ENCODE data around the gene FAM13A. TPM values are rescaled to one million over a fixed set of nuclear protein-coding genes. Genes with fewer than 3 reads are reported as not detected.
"Not testable (repeated sequence)": the region's sequence is repeated elsewhere in the genome, so short reads cannot be mapped to it uniquely, and the experiment has no call there.

Gene FAM13A
- total and polyA plus RNA-seq, 2 experiments from 2014 or later, result 23.3 to 43.8 TPM

GRCh38 chr4:88897752-88898151, 159.2 kb downstream of the FAM13A start:
- Histone ChIP-seq H3K9me3 (ENCODE audit: low read depth) (no peaks in the 10 kb centered on the region), H3K4me3 (no peak overlapping the region), H3K36me3 (no peaks in the 10 kb centered on the region), H3K27ac (no peak overlapping the region), H3K27me3 (no peaks in the 10 kb centered on the region), H3K4me1 (ENCODE audit: low read depth) (no peaks in the 10 kb centered on the region)
- TF ChIP-seq CTCF (IDR thresholded peaks at IDR 0.05; ENCODE audit: low read depth, low read length), result no peak
- DNase-seq (ENCODE audit: low read depth in 1 of 2, low spot score in 1 of 2), result no peak

GRCh38 chr4:88897180-88897579, 159.8 kb downstream of the FAM13A start:
- Histone ChIP-seq H3K4me3 (no peak overlapping the region), H3K9me3 (ENCODE audit: low read depth) (no peaks in the 10 kb centered on the region), H3K27ac (no peak overlapping the region), H3K27me3 (no peaks in the 10 kb centered on the region), H3K4me1 (ENCODE audit: low read depth) (no peaks in the 10 kb centered on the region), H3K36me3 (no peaks in the 10 kb centered on the region)
- TF ChIP-seq CTCF (IDR thresholded peaks at IDR 0.05; ENCODE audit: low read depth, low read length), result no peak
- no peak for DNase-seq (ENCODE audit: low read depth in 1 of 2, low spot score in 1 of 2)

GRCh38 chr4:88893961-88894360, 163.0 kb downstream of the FAM13A start:
- no peaks in the 10 kb centered on the region for H3K36me3 ChIP-seq
- no peaks in the 10 kb centered on the region for H3K27me3 ChIP-seq
- no peaks in the 10 kb centered on the region for H3K9me3 ChIP-seq (ENCODE audit: low read depth)
- no peaks in the 10 kb centered on the region for H3K4me1 ChIP-seq (ENCODE audit: low read depth)
- no peak overlapping the region for H3K27ac ChIP-seq
- no peak for TF ChIP-seq CTCF (IDR thresholded peaks at IDR 0.05; ENCODE audit: low read depth, low read length)
- DNase-seq (ENCODE audit: low read depth in 1 of 2, low spot score in 1 of 2), result no peak
- H3K4me3 ChIP-seq, result no peak overlapping the region

GRCh38 chr4:88892646-88893045, 164.3 kb downstream of the FAM13A start:
- Histone ChIP-seq H3K9me3 (ENCODE audit: low read depth) (no peaks in the 10 kb centered on the region), H3K4me3 (no peak overlapping the region), H3K36me3 (no peaks in the 10 kb centered on the region), H3K27me3 (no peaks in the 10 kb centered on the region), H3K4me1 (ENCODE audit: low read depth) (no peaks in the 10 kb centered on the region), H3K27ac (no peak overlapping the region)
- TF ChIP-seq CTCF (IDR thresholded peaks at IDR 0.05; ENCODE audit: low read depth, low read length), result no peak
- no peak for DNase-seq (ENCODE audit: low read depth in 1 of 2, low spot score in 1 of 2)

- H3K27ac ChIP-seq, result no peak overlapping the region
- no peaks in the 10 kb centered on the region for H3K9me3 ChIP-seq (ENCODE audit: low read depth)
- H3K27me3 ChIP-seq, result no peaks in the 10 kb centered on the region
- no peaks in the 10 kb centered on the region for H3K4me1 ChIP-seq (ENCODE audit: low read depth)
- no peak for TF ChIP-seq CTCF (IDR thresholded peaks at IDR 0.05; ENCODE audit: low read depth, low read length)
- no peak overlapping the region for H3K4me3 ChIP-seq
- H3K36me3 ChIP-seq, result no peaks in the 10 kb centered on the region
- no peak for DNase-seq (ENCODE audit: low read depth in 1 of 2, low spot score in 1 of 2)
Measured at GRCh38 chr4:88891636-88892035, 165.3 kb downstream of the FAM13A start.

- not testable (repeated sequence) for DNase-seq (ENCODE audit: low read depth in 1 of 2, low spot score in 1 of 2)
Measured at GRCh38 chr4:88887409-88887808, 169.6 kb downstream of the FAM13A start.

More at GRCh38 chr4:88887409-88887808, 169.6 kb downstream of the FAM13A start:
- not testable (repeated sequence) for H3K4me3 ChIP-seq; H3K9me3 ChIP-seq (ENCODE audit: low read depth); H3K36me3 ChIP-seq; H3K4me1 ChIP-seq (ENCODE audit: low read depth); H3K27ac ChIP-seq; H3K27me3 ChIP-seq

Data from cardiac muscle cell (in vitro differentiated cells and primary cell).